CD4-positive, alpha-beta T cell treated with Interleukin-15 for 4 hours (primary cell): ENCODE measurements around the gene DNAJB8.

Experiments
- DNase-seq: peaks from one replicate; pipeline ENCODE4 v3.0.0-alpha.2; 2020; ENCODE audit warnings: low spot score

DNAJB8 gene

GRCh38 chr3:128425142-128425845 is 41.4 kb downstream of the DNAJB8 start:
- no peak for DNase-seq

- DNase-seq: no peak
Observed at GRCh38 chr3:128424508-128425069, 42.1 kb downstream of the DNAJB8 start.

GRCh38 chr3:128423525-128424147 is 43.1 kb downstream of the DNAJB8 start:
- no peak for DNase-seq

DNA sequence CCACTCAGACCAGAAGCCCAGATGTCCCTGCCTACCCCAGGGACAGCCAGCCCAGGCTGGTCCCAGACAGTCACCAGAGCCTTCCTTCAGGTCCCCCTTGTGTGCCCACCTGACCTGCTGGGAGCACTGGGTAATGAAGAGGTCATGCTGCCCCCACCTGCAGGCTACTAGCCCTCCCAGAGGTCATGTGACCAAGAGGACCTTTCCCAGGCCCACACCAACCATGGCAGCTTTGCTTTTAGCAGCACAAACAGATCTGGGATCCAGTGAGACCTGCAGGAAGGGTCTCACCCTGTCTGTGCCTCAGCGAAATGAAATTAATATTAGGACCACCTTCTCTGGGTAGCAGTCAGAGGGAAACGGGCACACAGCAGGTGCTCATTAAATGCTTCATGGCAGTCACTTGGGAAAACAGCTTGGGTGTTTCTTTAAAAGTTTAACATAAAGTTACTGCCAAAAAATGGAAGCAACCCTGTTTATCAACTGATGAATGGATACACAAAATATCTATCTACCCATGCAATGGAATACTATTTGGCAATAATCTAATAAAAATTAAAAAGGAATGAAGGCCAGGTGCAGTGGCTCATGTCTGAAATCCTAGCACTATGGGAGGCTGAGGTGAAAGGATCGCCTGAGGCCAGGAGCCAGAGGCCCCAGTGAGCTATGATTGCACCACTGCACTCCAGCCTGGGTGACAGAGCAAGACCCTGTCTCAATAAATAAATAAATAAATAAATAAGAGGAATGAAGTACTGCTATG is 43.7 kb downstream of the DNAJB8 start:
- no peak for DNase-seq

DNA sequence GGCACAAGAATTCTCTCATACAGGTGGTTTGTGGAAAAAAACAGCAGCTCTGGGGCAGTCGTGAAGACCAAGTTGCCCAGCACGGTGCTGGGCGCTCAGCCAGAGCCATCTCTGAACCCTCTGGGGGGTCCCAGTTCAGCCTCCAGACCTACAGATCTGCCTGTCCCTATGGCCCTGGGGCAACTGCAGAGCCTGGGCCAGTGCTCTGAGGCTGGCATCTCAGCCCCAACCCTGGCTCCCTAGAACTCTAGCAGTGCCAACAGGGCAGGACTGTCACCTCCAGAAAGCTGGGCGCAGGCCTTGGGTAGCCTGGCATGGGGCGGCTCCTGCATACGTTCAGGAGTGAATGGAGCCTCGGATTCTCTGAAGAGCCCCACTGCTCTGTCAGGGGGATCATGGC is 44.7 kb downstream of the DNAJB8 start:
- no peak for DNase-seq

DNA sequence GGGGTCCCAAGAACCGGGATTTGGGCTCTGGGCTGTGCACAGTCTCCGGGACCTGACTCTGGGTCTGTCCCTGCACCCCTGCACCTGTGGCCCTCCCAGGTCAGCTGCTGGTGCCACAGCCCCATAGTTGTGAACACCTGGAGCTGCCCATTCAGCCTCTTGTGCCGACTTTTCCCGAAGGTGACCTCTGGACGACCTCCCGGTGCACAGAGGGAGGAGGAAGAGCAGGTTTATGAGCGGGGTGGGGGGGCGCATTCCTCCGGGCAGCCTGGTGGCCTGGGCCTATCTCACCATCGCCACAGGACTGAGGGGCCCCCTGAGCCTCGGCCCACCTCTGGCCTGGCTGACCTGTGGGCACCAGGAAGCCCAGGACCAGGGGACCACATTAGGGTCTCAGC is 45.3 kb downstream of the DNAJB8 start:
- DNase-seq: no peak

GRCh38 chr3:128420720-128421438 is 45.8 kb downstream of the DNAJB8 start:
- DNase-seq: no peak

DNA sequence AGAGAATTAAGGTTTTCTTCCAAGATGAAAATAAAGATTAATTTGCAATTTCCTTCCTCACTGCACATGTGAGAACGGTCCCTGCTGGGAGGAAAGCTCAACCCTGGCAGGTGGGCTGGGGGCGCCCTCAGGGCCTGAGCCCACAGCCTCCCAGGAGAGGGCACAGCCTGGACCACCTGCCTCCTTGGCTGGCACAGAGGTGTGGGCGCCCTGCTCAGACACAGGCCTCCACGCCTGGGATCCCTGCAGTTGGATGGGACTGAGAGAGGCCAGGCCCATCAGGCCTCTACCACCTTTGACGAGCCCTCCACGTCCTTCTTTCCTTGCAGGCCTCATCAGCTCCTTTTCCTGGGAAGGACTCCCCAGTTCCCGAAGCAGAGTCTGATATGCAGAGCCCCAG is 46.4 kb downstream of the DNAJB8 start:
- DNase-seq: no peak

DNA sequence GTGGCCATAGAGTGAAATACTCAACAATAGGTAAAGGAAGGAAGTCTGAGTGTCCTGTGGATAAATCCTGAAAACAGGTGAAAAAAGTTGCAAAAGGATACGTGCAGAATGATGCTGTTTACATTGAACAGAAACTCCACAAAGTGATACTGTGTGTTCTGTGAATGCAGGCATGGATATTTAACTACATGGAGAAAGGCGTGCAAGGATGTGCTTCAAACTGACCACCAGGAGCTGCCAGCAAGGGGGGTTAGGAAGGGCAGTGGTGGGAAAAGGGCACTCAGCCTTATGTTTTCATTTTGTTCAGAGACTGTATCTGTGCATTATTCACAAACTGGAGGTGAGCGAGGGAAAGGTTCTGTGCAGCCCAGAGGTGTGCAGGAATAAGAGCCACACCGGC is 47.4 kb downstream of the DNAJB8 start:
- no peak for DNase-seq

- no peak for DNase-seq
Observed at GRCh38 chr3:128418900-128419299, 47.8 kb downstream of the DNAJB8 start.

- no peak for DNase-seq
Observed at GRCh38 chr3:128416578-128417211, 50.0 kb downstream of the DNAJB8 start.

DNA sequence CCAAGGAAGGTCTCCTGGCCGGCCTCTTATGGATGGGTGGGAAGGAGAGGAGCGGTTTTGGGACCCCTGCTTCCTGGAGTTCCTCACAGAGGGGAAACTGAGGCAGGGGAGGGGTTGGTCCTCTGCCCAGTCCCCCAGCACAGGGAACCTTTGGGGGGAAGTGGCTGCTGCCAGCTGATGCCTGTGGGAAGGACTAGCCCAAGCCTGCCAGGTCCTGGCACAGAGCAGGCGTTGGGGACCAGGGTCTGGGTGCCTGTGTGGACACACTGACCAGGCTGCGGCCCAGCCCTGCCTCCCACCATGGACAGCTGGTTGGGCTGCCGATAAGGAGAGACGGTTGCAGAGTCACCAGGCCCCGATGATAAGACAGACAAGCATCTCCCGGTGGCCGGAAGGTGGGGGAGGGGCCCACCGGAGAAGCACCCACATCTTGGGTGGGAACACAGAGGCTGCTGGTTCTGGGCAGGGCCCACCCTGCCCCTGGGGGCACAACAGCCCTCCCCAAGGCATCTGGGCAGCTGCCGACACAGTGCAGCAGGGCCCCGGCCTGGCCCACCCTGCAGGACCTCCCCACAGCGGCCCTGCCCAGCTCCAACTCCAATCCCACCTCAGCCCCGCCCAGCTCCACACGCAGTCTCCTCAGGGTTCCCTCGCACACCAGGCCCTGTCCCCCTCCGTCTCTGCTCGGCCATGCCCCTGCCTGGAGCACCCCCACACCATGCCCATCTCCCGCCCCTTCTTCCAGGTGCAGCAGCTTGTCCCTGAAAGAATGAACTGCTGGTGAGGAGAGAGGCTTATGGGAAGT is 50.7 kb downstream of the DNAJB8 start:
- DNase-seq: no peak

DNA sequence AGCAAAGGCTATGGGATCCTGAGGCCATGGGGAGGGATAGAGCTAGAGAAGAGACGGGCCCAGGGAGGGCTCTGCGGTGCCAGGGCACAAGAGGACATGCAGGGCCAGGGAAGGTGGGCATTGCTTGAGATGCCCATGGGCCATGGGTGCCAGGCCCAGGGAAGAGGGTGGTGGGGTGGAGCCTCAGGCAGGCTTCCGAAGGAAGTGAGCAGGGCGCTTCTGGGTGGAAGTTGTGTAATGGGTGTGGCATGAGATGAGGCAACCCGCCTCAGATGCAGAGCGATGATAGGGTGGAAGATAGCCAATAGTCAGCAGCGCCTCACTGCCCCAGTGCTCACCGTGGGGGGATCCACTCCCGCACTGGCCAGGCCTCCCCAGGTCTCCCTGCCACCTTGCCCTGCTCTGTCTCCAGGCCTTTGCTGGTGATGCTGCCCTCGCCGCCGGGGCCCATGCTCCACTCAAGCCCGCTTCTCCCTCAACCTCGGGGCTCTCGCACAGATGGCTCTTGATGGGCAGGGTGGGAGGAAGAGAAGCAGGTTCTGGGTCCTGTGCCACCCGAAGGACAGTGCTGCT is 51.4 kb downstream of the DNAJB8 start:
- no peak for DNase-seq

DNA sequence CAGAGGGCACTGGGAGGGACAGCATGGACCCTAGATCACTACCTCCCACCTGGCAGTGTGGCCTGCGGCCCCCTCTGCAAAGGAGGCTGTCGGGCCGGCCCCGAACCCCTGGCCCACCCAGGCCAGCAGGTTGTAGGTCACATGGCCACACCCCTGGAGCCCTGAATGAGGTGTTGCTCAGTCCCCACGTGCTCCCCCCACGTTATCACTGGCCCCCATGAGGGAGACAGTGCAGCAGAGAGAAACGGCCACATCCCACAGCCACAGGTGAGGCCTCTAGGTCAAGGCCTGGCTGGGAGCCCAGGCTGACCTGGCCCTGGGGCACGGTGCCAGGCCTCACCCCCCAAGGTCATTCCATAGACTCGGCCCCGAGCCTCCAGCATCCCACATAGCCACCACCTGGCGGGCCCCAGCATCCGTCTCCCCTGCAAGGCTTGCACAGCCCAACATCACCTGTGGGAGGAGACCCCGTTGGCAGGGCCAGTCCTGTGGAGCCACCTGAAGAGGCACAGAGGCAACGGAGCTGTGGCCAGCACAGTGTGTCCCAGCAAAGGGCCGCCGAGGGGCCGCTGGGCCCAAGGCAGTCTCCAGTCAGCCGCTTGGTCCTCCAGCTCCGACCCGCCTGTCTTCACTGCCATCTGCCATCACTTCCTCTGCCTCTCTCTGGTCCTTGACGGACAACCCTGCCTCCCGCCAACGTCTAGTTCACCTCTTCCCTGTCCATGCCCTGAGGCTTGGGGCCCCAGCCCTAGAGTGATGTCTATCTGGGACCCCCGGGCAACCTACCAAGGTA is 53.1 kb downstream of the DNAJB8 start:
- no peak for DNase-seq

- DNase-seq: no peak
Observed at GRCh38 chr3:128413003-128413370, 53.7 kb downstream of the DNAJB8 start.
